Measurements from ENCODE around the gene ZSWIM6.
"Not testable (repeated sequence)": the region's sequence is repeated elsewhere in the genome, so short reads cannot be mapped to it uniquely, and the experiment has no call there.

The ZSWIM6 gene

GRCh38 chr5:61409568-61409967, 77.5 kb downstream of the ZSWIM6 start:
- peak; percentile 18 for DNase-seq

GRCh38 chr5:61410811-61411210, 78.8 kb downstream of the ZSWIM6 start:
- no peak for DNase-seq

DNA sequence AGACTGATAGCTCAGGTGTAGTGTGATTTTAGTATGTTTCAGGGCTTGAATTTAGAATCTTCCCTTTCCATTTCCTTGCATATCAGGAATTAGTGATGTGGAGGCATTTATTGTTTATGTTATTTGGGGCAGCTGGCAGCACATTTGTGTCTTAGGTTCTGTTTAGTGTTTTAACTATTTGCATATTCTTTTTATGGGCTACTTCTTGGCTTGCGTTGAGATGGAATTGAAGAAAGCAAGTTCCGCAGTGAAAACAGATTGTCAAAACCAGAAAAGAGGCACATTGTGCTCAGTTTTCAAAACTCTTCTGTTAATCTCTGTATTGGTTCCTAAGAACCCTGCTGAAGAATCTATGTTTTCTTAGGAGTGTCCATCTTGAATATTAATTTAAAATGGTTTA, 80.3 kb downstream of the ZSWIM6 start:
- DNase-seq = peak; percentile 26

DNA sequence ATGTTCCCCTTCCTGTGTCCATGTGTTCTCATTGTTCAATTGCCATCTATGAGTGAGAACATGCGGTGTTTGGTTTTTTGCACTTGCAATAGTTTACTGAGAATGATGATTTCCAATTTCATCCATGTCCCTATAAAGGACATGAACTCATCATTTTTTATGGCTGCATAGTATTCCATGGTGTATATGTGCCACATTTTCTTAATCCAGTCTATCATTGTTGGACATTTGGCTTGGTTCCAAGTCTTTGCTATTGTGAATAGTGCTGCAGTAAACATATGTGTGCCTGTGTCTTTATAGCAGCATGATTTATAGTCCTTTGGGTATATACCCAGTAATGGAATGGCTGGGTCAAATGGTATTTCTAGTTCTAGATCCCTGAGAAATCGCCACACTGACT, 81.1 kb downstream of the ZSWIM6 start:
- not testable (repeated sequence) for DNase-seq

GRCh38 chr5:61414806-61415205, 82.7 kb downstream of the ZSWIM6 start:
- DNase-seq = no peak

- no peak for DNase-seq
Measured at GRCh38 chr5:61416010-61416409, 84.0 kb downstream of the ZSWIM6 start.

DNA sequence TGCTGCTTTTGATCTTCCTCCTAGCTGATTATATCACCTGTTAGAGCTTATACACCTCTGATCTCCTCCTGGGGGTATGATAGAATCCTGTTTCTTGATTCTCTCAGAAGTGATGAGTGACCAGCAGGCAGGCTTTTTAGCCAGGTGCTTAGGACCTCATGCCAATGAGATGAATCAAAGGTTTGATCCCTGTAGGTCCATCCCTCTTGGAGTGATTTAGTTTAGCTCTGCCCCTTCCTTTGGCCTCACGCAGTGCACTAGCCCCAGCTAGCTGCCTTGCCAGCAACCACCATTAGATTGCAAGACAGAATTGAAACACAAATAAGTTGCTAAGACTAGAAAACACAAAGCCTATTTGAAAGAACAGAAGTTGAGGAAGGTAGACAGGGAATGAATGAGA, 84.4 kb downstream of the ZSWIM6 start:
- no peak for DNase-seq

GRCh38 chr5:61417340-61417739, 85.3 kb downstream of the ZSWIM6 start:
- DNase-seq = no peak

GRCh38 chr5:61417851-61418250, 85.8 kb downstream of the ZSWIM6 start:
- DNase-seq = no peak

DNA sequence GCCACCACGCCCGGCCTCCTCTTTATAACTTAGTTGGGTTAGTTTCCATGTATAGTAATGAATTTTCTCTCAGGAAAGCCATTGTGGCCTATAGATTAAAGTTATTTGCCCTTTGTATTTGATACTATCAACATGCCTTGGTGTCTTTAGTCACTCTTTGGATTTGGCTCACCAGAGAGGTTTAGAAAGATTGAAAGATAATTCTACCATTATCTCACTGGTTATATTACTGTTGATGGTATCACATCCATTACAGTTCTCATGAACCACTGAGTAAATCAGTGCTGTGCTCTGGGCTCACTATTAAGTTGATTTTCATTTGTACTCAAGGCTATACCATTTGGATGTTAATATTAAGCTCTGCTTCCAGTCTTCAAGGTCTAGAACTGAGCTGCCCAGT, 87.0 kb downstream of the ZSWIM6 start:
- DNase-seq = no peak

DNA sequence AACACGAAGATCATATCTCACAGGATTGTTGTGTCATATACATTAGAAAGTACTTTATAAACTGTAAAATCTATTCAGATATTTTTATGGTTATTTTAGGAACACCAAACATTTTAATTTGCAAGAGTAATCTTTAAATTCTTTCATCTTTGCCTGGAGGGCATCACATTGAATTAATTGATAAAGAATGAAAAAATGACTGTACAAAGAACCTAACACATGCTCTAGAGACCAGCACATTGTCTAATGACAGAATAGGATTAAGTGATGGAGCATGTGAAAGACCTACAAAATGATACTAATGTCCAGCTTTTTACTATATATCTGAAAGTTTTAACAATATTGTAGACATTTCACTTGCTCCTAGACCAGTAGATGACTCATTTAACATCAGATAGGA, 88.0 kb downstream of the ZSWIM6 start:
- no peak for DNase-seq

GRCh38 chr5:61421262-61421661, 89.2 kb downstream of the ZSWIM6 start:
- not testable (repeated sequence) for DNase-seq

DNA sequence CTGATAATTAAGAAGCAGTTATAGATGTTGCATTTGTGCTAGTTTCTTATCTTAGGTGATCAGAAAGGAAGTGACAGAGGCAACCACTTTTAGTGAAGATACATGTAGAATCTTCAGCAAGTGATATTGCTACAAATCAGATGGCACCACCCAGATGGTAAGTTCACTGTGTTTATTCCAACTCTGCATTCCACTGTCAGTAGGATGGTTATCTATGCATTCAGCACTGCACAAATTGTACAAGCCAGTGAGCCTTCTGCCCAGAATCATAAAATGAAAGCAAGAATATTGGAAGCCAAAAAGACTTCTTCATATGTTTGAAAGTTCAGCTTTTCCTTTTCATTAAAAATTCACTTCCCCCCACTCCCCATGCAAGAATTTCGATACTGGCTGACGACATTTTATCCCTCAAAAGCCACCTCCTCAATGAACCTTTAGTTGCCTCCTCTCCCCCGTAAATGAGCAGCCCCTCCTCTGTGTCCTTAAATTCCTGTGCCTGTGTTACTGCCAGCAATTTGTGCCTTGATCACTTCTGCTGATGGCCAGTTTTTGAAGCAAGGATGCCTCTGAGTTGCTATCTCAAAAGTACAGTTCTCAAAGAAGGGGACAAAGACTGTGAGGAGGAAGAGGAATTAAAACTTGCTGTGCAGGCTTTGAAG, 91.6 kb downstream of the ZSWIM6 start:
- no peak for DNase-seq

- DNase-seq = no peak
Measured at GRCh38 chr5:61425918-61426317, 93.9 kb downstream of the ZSWIM6 start.

GRCh38 chr5:61429906-61430305, 97.8 kb downstream of the ZSWIM6 start:
- no peak for DNase-seq

GRCh38 chr5:61431923-61432620, 100.0 kb downstream of the ZSWIM6 start:
- peak; percentile 77 for DNase-seq

DNA sequence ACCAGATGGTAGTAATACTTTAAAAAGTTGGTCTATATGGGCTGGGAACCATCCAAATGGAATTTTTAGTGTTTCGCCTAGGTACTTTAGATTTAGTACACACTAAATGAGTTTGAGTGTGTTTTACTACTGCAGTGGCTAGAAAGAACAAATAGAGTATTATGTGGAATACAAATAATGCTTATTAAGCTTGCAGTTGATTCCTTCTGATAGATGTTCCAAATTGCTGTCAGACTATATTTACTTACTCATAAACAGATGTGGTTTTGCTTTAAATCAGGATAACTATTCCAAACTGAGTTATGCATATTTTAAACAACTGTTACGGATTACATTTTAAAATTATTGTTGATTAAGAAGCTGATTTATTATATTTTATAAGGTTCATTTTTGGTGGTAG, 103.3 kb downstream of the ZSWIM6 start:
- DNase-seq = no peak

GRCh38 chr5:61438298-61438970, 106.4 kb downstream of the ZSWIM6 start:
- no peak for DNase-seq

DNA sequence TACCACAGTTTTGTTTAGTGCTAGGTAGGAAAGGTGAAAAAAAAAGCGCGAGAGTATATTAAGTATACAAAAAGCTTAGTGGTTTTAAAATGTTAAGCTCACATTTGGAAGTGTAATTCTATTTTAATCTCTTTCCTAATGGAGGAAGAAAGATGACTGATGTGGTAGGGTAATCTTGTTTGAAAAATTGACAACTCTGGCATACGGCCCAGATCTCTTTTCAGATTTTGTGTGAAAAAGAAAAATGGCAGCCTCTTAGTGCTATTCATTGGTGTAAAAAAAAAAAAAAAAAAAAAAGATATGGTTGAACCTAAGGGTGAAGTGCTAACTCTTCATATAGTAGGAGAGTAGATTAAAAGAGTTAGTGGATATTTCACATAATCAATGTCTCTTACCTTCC, 108.0 kb downstream of the ZSWIM6 start:
- DNase-seq = no peak

DNA sequence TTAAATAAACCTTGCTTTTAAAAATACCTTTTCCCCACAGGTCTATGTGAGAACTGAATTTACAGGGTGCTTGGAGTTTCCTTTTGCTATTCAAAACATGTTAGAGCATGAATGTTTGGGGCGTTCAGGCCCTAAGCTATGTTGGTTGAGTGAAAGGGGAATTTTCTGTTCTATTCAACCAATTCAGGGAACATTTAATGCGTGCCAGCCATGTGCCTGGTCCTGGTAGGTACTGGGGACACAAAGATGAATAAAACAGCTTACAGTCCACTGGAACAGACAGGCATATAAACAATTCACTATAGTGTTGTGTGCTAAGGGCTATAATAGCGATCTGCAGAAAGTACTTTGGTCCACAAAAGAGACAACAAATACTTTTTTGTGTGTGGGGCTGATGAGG, 108.5 kb downstream of the ZSWIM6 start:
- peak; percentile 38 for DNase-seq

GRCh38 chr5:61441742-61442141, 109.7 kb downstream of the ZSWIM6 start:
- DNase-seq = no peak

GRCh38 chr5:61447780-61448495, 115.9 kb downstream of the ZSWIM6 start:
- no peak for DNase-seq

GRCh38 chr5:61449804-61450492, 117.9 kb downstream of the ZSWIM6 start:
- no peak for DNase-seq
